Ascending aorta (tissue), 2 donors: ENCODE measurements around the gene FAT1. TPM values are rescaled to one million over a fixed set of nuclear protein-coding genes. Genes with fewer than 3 reads are reported as not detected.
A peak's percentile ranks its signal among the peaks of the same experiment; 100 is the strongest.

ENCODE experiments used
- DNase-seq, 2 donors: peaks; one replicate each; pipeline ENCODE4 v3.0.0-alpha.2; 2019; ENCODE audit warnings: low spot score in 2 of 2
- H3K27ac ChIP-seq, 2 donors: fragments of 200-600 bp; sonication (generic); one replicate each; pipeline ENCODE4 v1.5.1; 2016 to 2017; ENCODE audit warnings: mild to moderate bottlenecking in 1 of 2
- H3K27me3 ChIP-seq: fragments of 200-600 bp; sonication (generic); one replicate; pipeline ENCODE4 v1.5.1; 2017
- H3K36me3 ChIP-seq, 2 donors: fragments of 200-600 bp; sonication (generic); one replicate each; pipeline ENCODE4 v1.5.1; 2016
- H3K4me1 ChIP-seq, 2 donors: fragments of 200-600 bp; sonication (generic); one replicate each; pipeline ENCODE4 v1.5.1; 2016 to 2017; ENCODE audit warnings: mild to moderate bottlenecking in 1 of 2
- H3K4me3 ChIP-seq, 2 donors: fragments of 200-600 bp; sonication (generic); one replicate each; pipeline ENCODE4 v1.5.1; 2016 to 2017; ENCODE audit warnings: mild to moderate bottlenecking in 1 of 2
- H3K9me3 ChIP-seq, 2 donors: fragments of 200-600 bp; sonication (generic); one replicate each; pipeline ENCODE4 v1.5.1; 2016
- intact Hi-C: fragments of 100-400 bp; cut with DNase I; formaldehyde crosslinking; loops from one replicate; pipeline ENCODE4 v1.15.1; 2023
- total RNA-seq: library from RNA; depleted of rRNA; stranded (reverse); fragments of >200 nt; gene quantifications from one replicate; pipeline ENCODE4 v1.1.0, GENCODE V29; 2016
- TF ChIP-seq, protein P1 (sequence below), 3 experiments: fragments of 200-600 bp in 2 of 3; fragments of 450-650 bp in 1 of 3; sonication (generic) in 2 of 3; IDR thresholded peaks; one replicate each; pipeline ENCODE4 v1.5.1; 2016 to 2019; ENCODE audit warnings: antibody characterized with exemption in 3 of 3, mild to moderate bottlenecking in 1 of 3, moderate library complexity in 1 of 3

FAT1 gene
- total RNA-seq, 1 donor from 2014 or later, result 52.9 TPM

DNA sequence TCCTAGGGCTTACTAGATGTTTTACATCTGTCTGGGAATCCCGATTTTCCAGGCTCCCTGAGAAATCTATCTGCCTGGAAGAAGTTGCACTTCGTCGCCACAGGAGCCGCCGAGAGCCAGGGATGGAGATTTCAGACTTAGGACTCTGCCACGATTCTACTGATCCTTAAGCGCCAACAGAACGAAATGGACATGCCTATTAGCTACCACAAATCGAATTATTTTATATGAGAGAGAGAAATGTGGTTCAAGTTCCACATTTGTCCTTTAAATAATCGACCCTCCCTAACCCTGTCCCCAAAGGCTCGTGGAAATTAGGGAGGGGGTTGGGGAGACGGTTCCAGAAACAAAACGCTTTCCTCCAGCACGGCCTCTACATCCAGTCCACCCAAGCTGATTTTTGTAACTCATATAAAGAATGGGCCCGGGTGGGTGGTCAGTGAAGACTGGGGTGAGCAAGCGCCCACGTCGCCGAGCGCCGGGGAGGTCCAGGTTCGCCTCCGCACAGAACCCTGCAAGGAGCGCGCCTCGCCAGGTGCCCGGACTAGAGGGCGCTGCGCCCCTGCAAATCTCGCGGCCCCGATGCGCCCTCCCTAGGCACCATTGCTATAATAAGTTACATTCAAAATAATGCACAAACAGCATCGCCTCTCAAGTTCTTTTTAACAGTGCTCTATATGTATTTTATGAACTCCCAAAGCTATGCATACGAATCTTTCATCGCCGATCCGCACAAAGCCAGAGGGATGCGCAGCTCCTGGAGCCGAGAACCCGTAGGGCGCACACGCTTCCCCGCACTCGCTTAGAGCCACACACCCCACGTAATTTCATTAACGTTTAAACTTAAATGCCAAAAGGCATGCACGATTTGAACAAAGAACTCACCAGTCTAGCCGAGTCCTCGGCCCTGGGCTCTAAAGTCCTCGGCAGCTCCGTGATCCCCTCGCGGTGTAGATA, 2.1 kb upstream of the FAT1 start:
- no peaks in the 10 kb centered on the region for H3K36me3 ChIP-seq
- H3K4me3 ChIP-seq, result peak overlapping the region; percentile 76 to 84
- intact Hi-C loops, result loop anchor here (2.0 to 10.0 kb wide), 9 partner anchors 33 to 1647 kb away; no protein-coding TSS in a partner anchor
- H3K27me3 ChIP-seq, result no peaks in the 10 kb centered on the region
- peak in 1 of 2 donors; percentile 86 for DNase-seq
- H3K27ac ChIP-seq, result peak overlapping the region; percentile 95 to 96
- TF ChIP-seq, protein P1, sequence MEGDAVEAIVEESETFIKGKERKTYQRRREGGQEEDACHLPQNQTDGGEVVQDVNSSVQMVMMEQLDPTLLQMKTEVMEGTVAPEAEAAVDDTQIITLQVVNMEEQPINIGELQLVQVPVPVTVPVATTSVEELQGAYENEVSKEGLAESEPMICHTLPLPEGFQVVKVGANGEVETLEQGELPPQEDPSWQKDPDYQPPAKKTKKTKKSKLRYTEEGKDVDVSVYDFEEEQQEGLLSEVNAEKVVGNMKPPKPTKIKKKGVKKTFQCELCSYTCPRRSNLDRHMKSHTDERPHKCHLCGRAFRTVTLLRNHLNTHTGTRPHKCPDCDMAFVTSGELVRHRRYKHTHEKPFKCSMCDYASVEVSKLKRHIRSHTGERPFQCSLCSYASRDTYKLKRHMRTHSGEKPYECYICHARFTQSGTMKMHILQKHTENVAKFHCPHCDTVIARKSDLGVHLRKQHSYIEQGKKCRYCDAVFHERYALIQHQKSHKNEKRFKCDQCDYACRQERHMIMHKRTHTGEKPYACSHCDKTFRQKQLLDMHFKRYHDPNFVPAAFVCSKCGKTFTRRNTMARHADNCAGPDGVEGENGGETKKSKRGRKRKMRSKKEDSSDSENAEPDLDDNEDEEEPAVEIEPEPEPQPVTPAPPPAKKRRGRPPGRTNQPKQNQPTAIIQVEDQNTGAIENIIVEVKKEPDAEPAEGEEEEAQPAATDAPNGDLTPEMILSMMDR (IDR thresholded peaks at IDR 0.05), result peak; percentile 19 to 73 (median 60)
- no peaks in the 10 kb centered on the region for H3K4me1 ChIP-seq
- H3K9me3 ChIP-seq, result no peaks in the 10 kb centered on the region

DNA sequence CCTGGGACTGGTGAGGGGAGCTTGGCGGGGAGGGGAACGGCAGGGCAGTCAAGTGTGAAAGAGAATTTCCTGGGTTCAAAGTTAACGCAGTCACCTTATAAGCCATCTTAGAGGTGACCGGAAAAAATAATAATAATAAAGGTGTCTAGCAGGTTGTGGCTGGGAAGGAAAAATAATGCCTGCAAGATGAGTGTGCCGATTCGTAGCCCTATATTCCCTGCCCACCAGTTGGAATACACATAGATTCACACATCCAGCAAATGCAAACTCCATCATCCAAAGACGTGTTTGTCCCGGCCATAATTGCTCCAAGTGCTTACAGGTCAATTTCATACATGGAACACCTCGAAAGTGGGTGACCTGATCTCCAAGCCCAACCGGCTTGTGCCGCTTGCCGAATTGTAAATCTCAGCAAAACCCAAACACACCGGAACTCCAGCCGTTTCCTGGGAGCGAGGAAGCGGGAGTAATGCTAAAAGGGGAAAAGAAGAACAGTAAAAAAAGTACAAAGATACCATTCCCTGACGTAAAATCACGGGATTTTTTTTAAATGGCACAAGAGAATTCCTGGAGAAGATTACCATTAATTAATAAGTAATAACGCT, 1.3 kb upstream of the FAT1 start:
- Histone ChIP-seq H3K36me3 (no peaks in the 10 kb centered on the region), H3K27me3 (no peaks in the 10 kb centered on the region), H3K4me3 (peak overlapping the region; percentile 76 to 84), H3K9me3 (peaks cover 0 to 3% of the 10 kb centered on the region in 2 donors), H3K4me1 (no peaks in the 10 kb centered on the region), H3K27ac (peak overlapping the region; percentile 95 to 96)
- intact Hi-C loops, result loop anchor here (2.0 to 10.0 kb wide), 6 partner anchors 33 to 1648 kb away; no protein-coding TSS in a partner anchor
- DNase-seq, result no peak
- TF ChIP-seq, protein P1 (IDR thresholded peaks at IDR 0.05), result no peak

DNA sequence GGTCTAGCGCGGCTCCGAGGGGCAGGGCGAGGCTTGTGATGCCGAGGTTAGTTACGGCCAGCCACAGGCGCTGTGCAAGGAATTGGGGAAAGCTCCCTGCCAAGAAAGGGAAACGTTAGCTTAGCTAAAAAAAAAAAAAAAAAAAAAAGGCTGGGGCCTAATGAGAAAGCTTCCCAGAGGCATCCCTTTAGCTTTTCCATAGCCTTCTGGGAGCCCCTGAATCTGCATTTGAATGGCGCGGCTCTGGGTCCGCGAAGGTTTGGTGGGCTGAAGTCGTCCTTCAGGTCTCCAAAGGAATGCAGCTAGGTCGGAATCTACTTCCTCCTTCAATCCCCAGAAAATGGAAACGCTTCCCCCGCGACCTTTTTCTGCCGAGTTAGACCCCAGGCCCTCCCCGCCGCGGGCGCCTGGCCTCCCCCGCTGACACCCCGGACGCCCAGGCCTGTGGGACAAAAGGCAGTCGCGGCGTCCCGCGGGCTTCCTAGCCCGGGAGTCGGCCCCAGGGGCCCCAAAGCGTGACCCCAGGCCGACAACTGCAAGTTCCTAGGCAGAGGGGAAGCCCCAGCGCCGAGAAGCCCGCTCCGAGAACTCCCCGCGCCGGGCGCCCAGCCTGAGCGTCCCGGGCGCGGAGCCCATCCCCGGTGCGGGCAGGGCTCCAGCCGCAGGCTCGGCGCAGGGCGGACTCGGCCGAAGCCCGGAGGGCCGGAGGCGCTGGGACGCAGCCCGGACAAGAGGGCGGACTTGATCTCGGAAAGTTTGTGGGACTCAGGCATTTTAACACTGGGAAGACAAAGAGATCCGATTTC, 605 bp upstream of the FAT1 start:
- peaks cover 0 to 9% of the 10 kb centered on the region in 2 donors for H3K9me3 ChIP-seq
- TF ChIP-seq, protein P1 (IDR thresholded peaks at IDR 0.05), result no peak
- intact Hi-C loops, result loop anchor here (2.0 to 10.0 kb wide), 3 partner anchors 755 to 1649 kb away; no protein-coding TSS in a partner anchor
- H3K27ac ChIP-seq, result peak overlapping the region; percentile 95 to 96
- H3K4me3 ChIP-seq, result peak overlapping the region; percentile 76 to 84
- no peaks in the 10 kb centered on the region for H3K27me3 ChIP-seq
- no peaks in the 10 kb centered on the region for H3K4me1 ChIP-seq
- DNase-seq, result peak in 1 of 2 donors; percentile 72
- H3K36me3 ChIP-seq, result no peaks in the 10 kb centered on the region

DNA sequence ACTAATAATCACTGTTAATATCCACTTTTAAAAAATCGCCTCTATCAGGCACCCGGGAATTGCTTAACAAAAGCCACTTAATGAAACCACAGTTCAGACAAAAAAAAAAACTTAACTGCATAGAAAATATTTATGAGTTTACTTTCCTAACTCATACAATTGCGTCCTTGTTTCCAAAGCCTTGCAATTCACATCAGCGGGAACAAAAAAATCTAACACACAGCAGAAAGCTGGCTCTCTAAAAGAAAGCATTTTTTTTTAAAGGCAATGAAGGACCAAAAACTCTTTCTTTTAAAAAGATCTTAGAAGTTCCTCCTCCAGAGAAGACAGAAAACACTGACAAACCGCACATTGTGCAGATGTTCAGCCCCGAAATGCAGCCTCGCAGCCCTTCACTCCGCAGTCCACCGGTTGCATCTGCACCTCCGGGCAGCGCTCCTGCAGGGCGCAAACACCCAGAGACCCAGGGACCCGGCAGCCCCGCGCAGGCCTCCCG, 812 bp downstream of the FAT1 start:
- Histone ChIP-seq H3K9me3 (peaks cover 3 to 13% of the 10 kb centered on the region in 2 donors), H3K27me3 (no peaks in the 10 kb centered on the region), H3K4me3 (peak overlapping the region; percentile 76 to 84), H3K36me3 (no peaks in the 10 kb centered on the region), H3K27ac (peak overlapping the region; percentile 95 to 96), H3K4me1 (no peaks in the 10 kb centered on the region)
- intact Hi-C loops, result loop anchor here (1.0 to 10.0 kb wide), 3 partner anchors 22 to 1472 kb away; no protein-coding TSS in a partner anchor
- peak in 1 of 2 donors; percentile 67 for DNase-seq
- TF ChIP-seq, protein P1 (IDR thresholded peaks at IDR 0.05), result no peak
